Activated CD4-positive, alpha-beta T cell treated with anti-CD3 and anti-CD28 coated beads, Interleukin-2, Interleukin-6, amounts not matched to agents 100 ng/mL and 50 ng/mL, durations not matched to agents 16 hours and 8 hours (primary cell): Measurements from ENCODE around the gene TBX20.

ENCODE experiments used
- DNase-seq: peaks from one replicate; pipeline ENCODE4 v3.0.0-alpha.2; 2020

TBX20 gene

GRCh38 chr7:35253710-35254495 lies at the start of gene TBX20:
TBX20 (minus strand) TSS chr7:35254100; CDS start chr7:35253620, 480 bp downstream.
- DNase-seq, result peak; percentile 51

- DNase-seq, result no peak
Measured at GRCh38 chr7:35289376-35289775, 35.5 kb upstream of the TBX20 start.

- no peak for DNase-seq
Measured at GRCh38 chr7:35286986-35287385, 33.1 kb upstream of the TBX20 start.

- no peak for DNase-seq
Measured at GRCh38 chr7:35286422-35286821, 32.5 kb upstream of the TBX20 start.

- DNase-seq, result no peak
Measured at GRCh38 chr7:35285799-35286198, 31.9 kb upstream of the TBX20 start.

- DNase-seq, result no peak
Measured at GRCh38 chr7:35280902-35281301, 27.0 kb upstream of the TBX20 start.

- DNase-seq, result no peak
Measured at GRCh38 chr7:35277359-35277758, 23.5 kb upstream of the TBX20 start.

GRCh38 chr7:35272246-35272645 lies 18.3 kb upstream of the TBX20 start:
- no peak for DNase-seq

- no peak for DNase-seq
Measured at GRCh38 chr7:35268953-35269352, 15.1 kb upstream of the TBX20 start.

GRCh38 chr7:35267411-35267810 lies 13.5 kb upstream of the TBX20 start:
- DNase-seq, result no peak

- no peak for DNase-seq
Measured at GRCh38 chr7:35263396-35263795, 9.5 kb upstream of the TBX20 start.

- no peak for DNase-seq
Measured at GRCh38 chr7:35261476-35262285, 7.8 kb upstream of the TBX20 start.

GRCh38 chr7:35261041-35261440 lies 7.1 kb upstream of the TBX20 start:
- no peak for DNase-seq

GRCh38 chr7:35260246-35260645 lies 6.3 kb upstream of the TBX20 start:
- DNase-seq, result no peak

GRCh38 chr7:35259523-35259908 lies 5.6 kb upstream of the TBX20 start:
- no peak for DNase-seq

- DNase-seq, result no peak
Measured at GRCh38 chr7:35258868-35259522, 5.1 kb upstream of the TBX20 start.

- DNase-seq, result no peak
Measured at GRCh38 chr7:35258125-35258867, 4.4 kb upstream of the TBX20 start.

GRCh38 chr7:35257251-35258124 lies 3.6 kb upstream of the TBX20 start:
- DNase-seq, result no peak

GRCh38 chr7:35256256-35257175 lies 2.6 kb upstream of the TBX20 start:
- no peak for DNase-seq

GRCh38 chr7:35255443-35256255 lies 1.7 kb upstream of the TBX20 start:
- no peak for DNase-seq
